GM19455 (cell line): ENCODE measurements around the gene ARFGAP3.
A peak's percentile ranks its signal among the peaks of the same experiment; 100 is the strongest.

Source experiments
- ATAC-seq: cut with Tn5 transposase; IDR thresholded peaks from one replicate; pipeline ENCODE4 v1.9.1; 2021; ENCODE audit not compliant: unreplicated experiment

Gene ARFGAP3, protein sequence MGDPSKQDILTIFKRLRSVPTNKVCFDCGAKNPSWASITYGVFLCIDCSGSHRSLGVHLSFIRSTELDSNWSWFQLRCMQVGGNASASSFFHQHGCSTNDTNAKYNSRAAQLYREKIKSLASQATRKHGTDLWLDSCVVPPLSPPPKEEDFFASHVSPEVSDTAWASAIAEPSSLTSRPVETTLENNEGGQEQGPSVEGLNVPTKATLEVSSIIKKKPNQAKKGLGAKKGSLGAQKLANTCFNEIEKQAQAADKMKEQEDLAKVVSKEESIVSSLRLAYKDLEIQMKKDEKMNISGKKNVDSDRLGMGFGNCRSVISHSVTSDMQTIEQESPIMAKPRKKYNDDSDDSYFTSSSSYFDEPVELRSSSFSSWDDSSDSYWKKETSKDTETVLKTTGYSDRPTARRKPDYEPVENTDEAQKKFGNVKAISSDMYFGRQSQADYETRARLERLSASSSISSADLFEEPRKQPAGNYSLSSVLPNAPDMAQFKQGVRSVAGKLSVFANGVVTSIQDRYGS

GRCh38 chr22:42856865-42857704, at the start of gene ARFGAP3:
Gene ARFGAP3, minus strand, starts transcription at chr22:42857273. Its CDS starts 91 bp downstream, at chr22:42857182.
- ATAC-seq = peak; percentile 86

GRCh38 chr22:42905702-42906183, 48.7 kb upstream of the ARFGAP3 start:
- no peak for ATAC-seq

DNA sequence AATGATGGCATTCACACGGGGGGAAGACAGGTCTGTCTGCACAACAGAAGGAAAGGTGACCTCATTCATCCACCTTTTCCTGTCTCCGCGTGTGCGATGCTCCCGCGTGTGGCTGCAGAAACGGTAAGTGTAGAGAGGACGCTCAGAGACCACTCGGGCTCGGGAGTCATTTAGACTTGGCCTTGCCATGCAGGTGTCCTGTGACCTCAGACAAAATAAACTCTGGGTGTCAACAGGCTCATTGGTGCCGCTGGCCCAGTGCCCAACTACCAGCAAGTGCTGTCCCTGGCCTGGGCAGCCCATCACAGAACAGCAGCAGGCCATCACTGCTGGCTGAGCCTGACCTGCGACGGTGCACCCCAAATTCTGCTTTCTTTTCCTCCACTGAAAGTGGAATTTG, 48.1 kb upstream of the ARFGAP3 start:
- ATAC-seq = no peak

DNA sequence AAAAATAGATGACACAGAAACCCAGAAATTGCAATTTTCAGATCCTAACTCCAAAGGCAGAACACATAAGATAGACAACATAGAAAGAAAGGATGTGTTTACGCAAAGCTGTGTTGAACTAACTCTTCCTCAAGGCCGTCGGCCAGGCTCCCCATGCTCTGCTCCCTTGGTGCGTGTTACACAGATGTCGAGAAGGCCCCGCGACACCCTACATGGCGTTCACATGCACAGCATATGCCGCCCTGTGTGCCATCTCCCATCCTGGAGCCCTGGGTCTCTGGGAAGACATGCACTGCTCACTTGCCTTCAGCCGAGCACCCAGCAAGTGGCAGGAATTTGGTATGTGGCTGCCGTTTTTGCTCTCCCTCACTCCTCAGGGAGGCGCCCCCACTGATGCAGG, 47.0 kb upstream of the ARFGAP3 start:
- no peak for ATAC-seq

GRCh38 chr22:42902875-42903510, 45.9 kb upstream of the ARFGAP3 start:
- ATAC-seq = no peak

DNA sequence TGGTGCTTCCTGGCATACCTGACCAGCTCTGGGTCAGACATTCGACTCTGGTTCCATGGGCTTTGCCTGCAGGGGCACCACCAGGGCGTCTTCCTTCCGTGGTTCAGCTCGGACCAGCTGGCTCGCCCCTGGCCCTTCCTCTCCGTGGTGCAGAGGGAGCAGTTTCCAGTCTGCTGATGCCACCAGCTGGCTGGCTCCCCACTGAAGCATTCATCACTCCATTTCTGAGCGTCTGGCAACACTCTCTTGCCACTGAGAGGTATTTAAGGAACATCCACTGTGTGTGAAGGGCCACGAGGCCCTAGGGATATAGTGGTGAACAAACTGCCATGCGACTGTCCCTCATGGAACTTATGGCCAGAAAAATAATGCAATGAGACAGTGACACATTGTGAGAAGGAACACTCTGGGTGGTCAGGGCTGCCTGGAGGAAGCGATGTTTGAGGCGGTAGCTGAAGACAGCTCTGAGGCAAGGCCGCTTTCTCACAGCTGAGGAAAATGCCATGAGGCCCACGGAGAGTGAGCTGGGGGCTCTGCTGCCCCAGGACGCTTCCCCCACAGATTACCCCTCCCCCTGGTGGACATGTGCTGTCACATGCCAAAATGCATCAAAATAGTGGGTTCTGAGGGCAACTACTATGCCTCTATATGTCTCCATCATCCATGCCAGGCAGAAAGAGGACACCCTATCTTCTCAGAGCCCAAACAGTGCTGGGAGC, 44.9 kb upstream of the ARFGAP3 start:
- no peak for ATAC-seq

DNA sequence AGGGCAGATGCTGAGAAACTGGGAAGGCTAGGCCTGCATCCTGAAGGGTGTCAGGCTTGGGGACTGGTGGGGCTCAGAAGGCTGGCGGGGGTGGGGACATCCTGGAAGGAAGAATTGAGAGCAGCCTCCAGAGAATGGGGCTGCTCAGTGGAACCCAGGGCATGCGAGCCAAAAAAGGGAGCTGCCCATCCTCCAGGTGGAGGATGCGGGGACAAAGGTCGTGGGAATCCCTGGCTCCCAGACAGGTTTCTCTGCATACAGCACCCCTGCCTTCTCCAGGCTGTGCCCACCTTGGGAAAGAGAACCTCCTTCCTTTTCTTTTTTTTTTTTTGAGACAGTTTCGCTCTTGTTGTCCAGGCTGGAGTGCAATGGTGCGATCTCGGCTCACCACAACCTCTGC, 40.9 kb upstream of the ARFGAP3 start:
- ATAC-seq = no peak

GRCh38 chr22:42895541-42895981, 38.5 kb upstream of the ARFGAP3 start:
- ATAC-seq = no peak

DNA sequence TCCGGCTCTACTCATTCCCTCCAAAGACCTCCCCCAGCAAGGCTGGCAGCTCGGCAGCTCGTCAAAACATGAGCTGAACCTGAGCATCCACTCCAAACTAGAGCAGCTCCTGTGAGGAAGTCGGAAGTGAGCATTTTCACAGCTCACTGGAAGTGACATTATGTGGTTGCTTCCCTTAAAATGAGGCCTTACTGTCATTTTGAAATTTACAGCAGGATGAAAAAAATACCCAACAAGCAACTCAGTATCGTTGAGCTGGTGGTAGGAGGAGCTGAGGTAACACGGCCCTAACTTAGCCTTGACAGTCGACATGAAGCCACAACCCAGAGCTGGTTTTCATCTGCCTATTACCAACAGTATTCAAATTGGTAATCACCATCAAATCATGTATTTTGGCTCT, 38.0 kb upstream of the ARFGAP3 start:
- no peak for ATAC-seq

DNA sequence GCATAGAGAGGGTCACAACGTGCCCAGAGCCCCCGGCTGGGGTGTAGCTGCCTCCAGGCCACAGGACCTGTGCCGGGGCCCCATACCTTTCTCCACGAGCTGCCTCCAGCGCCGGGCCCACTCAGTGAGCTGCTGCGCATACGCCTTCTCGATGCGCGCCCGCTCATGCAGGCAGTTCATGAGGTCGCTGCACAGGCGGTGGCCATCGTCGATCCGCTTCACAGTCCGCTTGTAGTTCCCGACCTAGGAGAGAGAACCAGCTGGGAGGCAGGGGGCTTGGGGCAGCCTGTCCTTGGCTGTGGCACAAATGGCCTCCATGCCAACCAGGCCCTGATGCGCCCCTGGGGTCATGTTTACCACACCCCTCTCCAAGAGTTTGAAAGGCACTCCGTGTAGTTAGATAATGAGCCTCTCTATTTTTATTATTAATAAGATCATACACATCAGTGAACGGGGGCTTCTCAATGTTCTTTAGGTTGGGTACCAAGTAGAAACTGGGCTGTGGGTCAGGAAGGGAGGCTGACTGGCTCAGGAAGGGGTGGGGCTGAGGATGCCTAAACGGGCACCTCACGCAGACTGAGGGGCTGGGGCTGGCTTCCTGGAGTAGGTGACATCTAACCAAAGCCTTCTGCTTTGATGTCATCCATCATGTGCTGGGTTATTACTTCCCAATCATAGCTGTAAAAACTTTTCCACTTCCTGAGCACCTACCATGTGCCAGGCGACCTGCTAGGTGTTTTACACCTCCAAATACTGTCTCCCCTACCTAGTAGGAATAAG, 36.5 kb upstream of the ARFGAP3 start:
- no peak for ATAC-seq

DNA sequence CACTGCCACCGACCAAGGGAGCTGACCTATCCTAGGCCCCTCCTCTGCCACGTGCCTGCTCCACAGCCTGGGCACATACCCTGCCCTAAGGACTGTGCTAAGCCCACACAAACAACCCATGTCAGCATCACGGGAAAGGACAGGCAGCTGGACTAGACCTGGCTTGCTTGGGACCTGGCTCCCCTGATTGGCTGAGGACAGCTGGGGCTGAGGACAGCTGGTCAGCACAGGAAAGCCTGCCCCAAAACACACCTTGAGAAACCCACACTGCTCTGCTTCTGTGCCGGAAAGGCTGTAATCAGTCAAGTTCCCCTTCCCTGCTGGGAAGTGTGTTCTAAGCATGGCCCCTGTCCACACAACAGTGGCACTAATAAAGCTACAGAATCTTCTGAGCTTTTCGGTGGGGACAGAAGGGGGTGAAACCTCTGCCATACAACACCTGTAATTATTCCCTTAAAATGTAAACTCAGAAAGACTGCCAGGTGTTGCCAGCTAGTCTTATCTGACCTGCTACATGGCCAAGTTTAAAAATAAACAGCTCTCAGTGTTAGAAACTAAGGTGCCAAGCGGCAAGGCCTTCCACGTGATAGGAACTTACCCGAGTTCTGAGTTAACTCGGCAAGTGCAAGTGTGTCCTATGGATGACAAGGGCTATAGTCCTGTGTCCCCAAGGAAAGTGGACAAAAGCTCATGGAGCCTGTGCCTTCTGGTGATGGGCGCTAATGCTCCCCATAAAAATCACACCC, 35.7 kb upstream of the ARFGAP3 start:
- no peak for ATAC-seq

DNA sequence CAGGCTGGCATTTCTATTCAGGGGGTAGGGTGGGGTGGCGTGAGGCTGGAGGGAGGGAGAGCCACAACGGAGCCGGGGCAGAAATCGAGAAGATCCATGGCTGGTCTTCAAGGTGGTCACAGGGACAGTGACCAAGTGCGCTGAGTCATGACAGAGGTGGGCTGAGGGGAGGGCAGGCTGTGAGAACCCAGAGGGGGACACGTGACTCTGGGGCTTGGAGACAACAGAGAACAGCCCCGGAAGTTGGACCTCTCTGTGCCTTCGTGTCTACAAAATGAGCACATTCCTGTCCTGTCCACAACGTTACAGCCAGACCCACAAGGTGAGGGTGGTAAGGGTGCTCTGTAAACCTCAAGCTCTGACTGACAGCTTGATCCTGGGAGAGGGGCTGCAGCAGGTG, 35.1 kb upstream of the ARFGAP3 start:
- ATAC-seq = no peak

DNA sequence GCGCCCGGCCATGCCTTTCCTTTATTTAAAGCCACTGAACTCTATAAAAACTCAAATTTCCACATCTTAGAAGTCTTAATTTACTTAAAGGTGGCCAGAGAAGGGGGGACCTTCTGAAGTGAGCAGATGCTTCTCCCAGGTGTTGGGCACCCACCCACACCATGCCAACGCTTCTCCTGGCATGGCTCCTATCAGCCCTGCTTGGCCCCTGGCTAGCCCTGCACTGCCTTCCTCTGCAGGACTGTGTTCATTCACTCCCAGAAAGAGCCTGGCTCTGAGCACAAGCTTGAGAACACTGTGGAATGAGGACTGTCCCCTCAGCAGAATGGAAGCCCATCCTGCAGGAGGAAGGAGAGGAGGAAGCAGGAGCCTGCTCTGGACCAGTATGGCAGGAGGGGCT, 34.6 kb upstream of the ARFGAP3 start:
- ATAC-seq = no peak

GRCh38 chr22:42891008-42891407, 33.9 kb upstream of the ARFGAP3 start:
- no peak for ATAC-seq

- no peak for ATAC-seq
Observed at GRCh38 chr22:42889304-42889703, 32.2 kb upstream of the ARFGAP3 start.

GRCh38 chr22:42887523-42888507, 30.7 kb upstream of the ARFGAP3 start:
- no peak for ATAC-seq

- ATAC-seq = no peak
Observed at GRCh38 chr22:42887120-42887519, 30.0 kb upstream of the ARFGAP3 start.

DNA sequence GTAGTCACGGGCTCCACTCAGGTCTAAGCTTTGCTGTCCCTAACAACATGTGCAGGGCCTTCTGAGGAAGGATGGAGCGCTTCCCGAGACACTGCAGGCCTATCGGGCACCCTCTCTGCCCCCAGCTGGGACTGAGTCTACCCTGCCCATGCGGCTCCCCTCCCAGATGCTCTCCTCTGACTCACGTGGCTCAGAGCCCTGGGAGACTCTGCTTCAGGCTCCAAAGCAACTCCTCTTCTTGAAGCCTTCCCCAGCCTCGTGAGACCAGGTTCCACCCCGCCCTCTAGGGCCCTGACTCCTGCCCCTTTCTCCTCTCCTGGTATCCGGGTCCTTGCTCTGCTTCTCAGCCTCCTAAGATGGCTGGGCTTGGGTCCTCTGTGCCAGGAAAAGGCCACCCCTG, 28.4 kb upstream of the ARFGAP3 start:
- no peak for ATAC-seq
